HepG2 (cell line): ENCODE measurements around the gene ACOXL. TPM values are rescaled to one million over a fixed set of nuclear protein-coding genes. Genes with fewer than 3 reads are reported as not detected.

ENCODE experiments used
- ATAC-seq: fragments of 200-7000 bp; cut with Tn5 transposase; 3 replicates; pipeline ENCODE4 v1.9.1; 2020; ENCODE audit warnings: mild to moderate bottlenecking, moderate library complexity
- BruUV-seq: library from RNA; stranded (reverse); fragments of 400-500 nt; replicated peaks from 2 replicates; lab custom pipeline; 2021; lab: Mats Ljungman, UMichigan
- CTCF ChIA-PET: fragments of 300-600 bp; formaldehyde crosslinking; extraction: SDS; loops from one replicate; lab custom pipeline; 2021; ENCODE audit warnings: low total read pairs, inconsistent platforms, low intra/inter-chr PET ratio; lab: Yijun Ruan, JAX
- POLR2A ChIA-PET: fragments of 350-600 bp; sonication (Branson Sonifier 250); formaldehyde crosslinking; loops from one replicate; lab custom pipeline; 2020; ENCODE audit warnings: antibody characterized with exemption, inconsistent platforms; lab: Yijun Ruan, JAX
- DNase-seq: peaks from one replicate; pipeline ENCODE4 v3.0.0-alpha.2; 2015; ENCODE audit warnings: low spot score
- FAIRE-seq: peaks from 3 replicates; lab custom pipeline; 2011; peaks lifted over from hg19 to GRCh38; lab: Jason Lieb, UNC
- H2AFZ ChIP-seq: one replicate; pipeline ENCODE4 v1.6.1; 2011; ENCODE audit warnings: low read length, inconsistent platforms
- H3K27ac ChIP-seq: fragments of 300-600 bp; 3 replicates; pipeline ENCODE4 v1.8.0; 2011; ENCODE audit warnings: mixed run types, mild to moderate bottlenecking, mixed read lengths, low read length, inconsistent platforms; ENCODE audit not compliant: insufficient read depth; ENCODE audit errors: extremely low read length
- H3K27me3 ChIP-seq, 2 experiments: fragments of 200-600 bp in 1 of 2; 2 replicates in 1 of 2; 3 replicates in 1 of 2; pipeline versions ENCODE4 v1.6.0 to v1.8.0; 2011; ENCODE audit warnings: low read length in 2 of 2, mild to moderate bottlenecking in 2 of 2, moderate library complexity in 2 of 2, inconsistent platforms in 1 of 2; ENCODE audit not compliant: insufficient read depth in 2 of 2, control insufficient read depth in 1 of 2
- H3K36me3 ChIP-seq, 2 experiments: fragments of 200-600 bp in 1 of 2; replicated peaks in 1 of 2; 2 replicates in 1 of 2; 3 replicates in 1 of 2; pipeline versions ENCODE4 v1.5.1 to v1.8.0; 2011; ENCODE audit warnings: low read length in 2 of 2, inconsistent platforms in 1 of 2; ENCODE audit not compliant: insufficient read depth in 2 of 2, control insufficient read depth in 1 of 2
- H3K4me1 ChIP-seq: 2 replicates; pipeline ENCODE4 v1.5.1; 2012; ENCODE audit warnings: low read length, inconsistent platforms; ENCODE audit not compliant: insufficient read depth
- H3K4me2 ChIP-seq: 2 replicates; pipeline ENCODE4 v1.6.0; 2011; ENCODE audit warnings: low read depth, low read length, inconsistent platforms
- H3K4me3 ChIP-seq, 3 experiments: fragments of 200-600 bp in 1 of 3; sonication (generic), shearing (Covaris generic) in 1 of 3; replicated peaks in 1 of 3; 2 replicates each; pipeline ENCODE4 v1.5.1; 2011 to 2016; ENCODE audit warnings: low read length in 3 of 3, inconsistent platforms in 2 of 3, low read depth in 2 of 3, mild to moderate bottlenecking in 2 of 3, control low read depth in 1 of 3, mixed read lengths in 1 of 3; ENCODE audit not compliant: insufficient read depth in 1 of 3
- H3K79me2 ChIP-seq: one replicate; pipeline ENCODE4 v1.6.1; 2011; ENCODE audit warnings: low read length, inconsistent platforms; ENCODE audit not compliant: insufficient read depth
- H3K9ac ChIP-seq: 2 replicates; pipeline ENCODE4 v1.6.0; 2011; ENCODE audit warnings: mild to moderate bottlenecking, low read depth, low read length, inconsistent platforms; ENCODE audit not compliant: insufficient read depth
- H3K9me3 ChIP-seq: 2 replicates; pipeline ENCODE4 v1.5.1; 2012; ENCODE audit warnings: mild to moderate bottlenecking, low read length
- H4K20me1 ChIP-seq: 2 replicates; pipeline ENCODE4 v1.6.0; 2011; ENCODE audit warnings: inconsistent platforms, mild to moderate bottlenecking, low read length, moderate library complexity; ENCODE audit not compliant: insufficient read depth
- ATF6 ChIP-seq: sonication (generic); formaldehyde crosslinking; conservative IDR thresholded peaks from 2 replicates; pipeline ENCODE4 v1.4.0; 2020; ENCODE audit warnings: missing genetic modification reagents
- CBX1 ChIP-seq: IDR thresholded peaks from one replicate; pipeline ENCODE4 v1.6.1; 2016; ENCODE audit warnings: antibody characterized with exemption, low read depth
- FOXP1 ChIP-seq, 2 experiments: fragments of 450-650 bp in 1 of 2; IDR thresholded peaks; 2 replicates each; pipeline ENCODE4 v1.6.1; 2017 to 2018; ENCODE audit warnings: antibody characterized with exemption in 1 of 2
- GATA4 ChIP-seq: sonication (generic); IDR thresholded peaks from 2 replicates; pipeline ENCODE4 v1.6.1; 2016; ENCODE audit warnings: antibody characterized with exemption, low read depth, borderline replicate concordance
- NFATC3 ChIP-seq: sonication (generic); formaldehyde crosslinking; IDR thresholded peaks from 2 replicates; pipeline ENCODE4 v1.5.1; 2020; ENCODE audit warnings: mild to moderate bottlenecking, missing genetic modification reagents
- NFIC ChIP-seq: IDR thresholded peaks from 2 replicates; pipeline ENCODE4 v1.6.1; 2012; ENCODE audit warnings: mild to moderate bottlenecking, low read length, inconsistent platforms
- SATB2 ChIP-seq: sonication (generic); formaldehyde crosslinking; IDR thresholded peaks from 2 replicates; pipeline ENCODE4 v1.5.0; 2020; ENCODE audit warnings: missing genetic modification reagents
- ZNF776 ChIP-seq: sonication (generic); formaldehyde crosslinking; IDR thresholded peaks from 2 replicates; pipeline ENCODE4 v1.4.0; 2020; ENCODE audit warnings: mild to moderate bottlenecking, missing genetic modification reagents
- WGBS: methylation state at CpG from one replicate; pipeline ENCODE4 v1.1.6; 2017; ENCODE audit warnings: low lambda C conversion rate; 5-methylcytosine and 5-hydroxymethylcytosine counted together
- in situ Hi-C: cut with HindIII; loops from 2 replicates; pipeline ENCODE4 v1.10.0; 2017; ENCODE audit warnings: low pct_unique_long_range_greater_than_20kb; ENCODE audit not compliant: extremely low pct_ligation_motif_present
- intact Hi-C: fragments of 100-400 bp; cut with micrococcal nuclease; formaldehyde crosslinking; loops from one replicate; pipeline ENCODE4 v1.10.0; 2022; ENCODE audit not compliant: unreplicated experiment
- polyA plus RNA-seq, 8 experiments: library from polyadenylated mRNA; depleted of rRNA in 3 of 8; stranded (reverse) in 7 of 8; unstranded in 1 of 8; fragments of >200 nt; fragmentation: Illumina TruSeq in 4 of 8; extraction: Trizol in 4 of 8; gene quantifications; 2 replicates each; pipeline versions ENCODE4 v1.2.1 to v1.2.3, GENCODE V29; 2011 to 2016; ENCODE audit warnings: low read depth in 4 of 8, missing spikeins in 1 of 8, mixed read lengths in 1 of 8; ENCODE audit not compliant: insufficient read depth in 1 of 8
- total RNA-seq, 5 experiments: library from RNA; depleted of rRNA; stranded (reverse); fragments of >200 nt; fragmentation: Illumina TruSeq; extraction: Trizol; gene quantifications; 2 replicates each; pipeline ENCODE4 v1.2.3, GENCODE V29; 2016; ENCODE audit warnings: low read depth in 1 of 5
- TF ChIP-seq, protein P1 (sequence below), 2 experiments: fragments of 450-650 bp in 1 of 2; sonication (generic) in 1 of 2; formaldehyde crosslinking in 1 of 2; IDR thresholded peaks; 2 replicates each; pipeline versions ENCODE4 v1.6.1 to v1.8.0; 2016 to 2022; ENCODE audit warnings: antibody characterized with exemption in 1 of 2, mild to moderate bottlenecking in 1 of 2, missing genetic modification reagents in 1 of 2

Gene ACOXL
- total and polyA plus RNA-seq, 2 of the 13 experiments (the other 11 are each of a cell fraction or from before 2014, with no cell fraction given) = not detected

GRCh38 chr2:110807522-110807921, 75.1 kb downstream of the ACOXL start:
- in situ Hi-C loops = loop anchor here (25.0 kb wide), 1 partner anchor 880 kb away; no protein-coding TSS in a partner anchor

GRCh38 chr2:110810404-110810803, 78.0 kb downstream of the ACOXL start:
- Histone ChIP-seq H2AFZ (no peak overlapping the region), H3K9me3 (no peaks in the 10 kb centered on the region), H4K20me1 (no peaks in the 10 kb centered on the region; the same call in 1 of the 2 replicates), H3K4me1 (no peaks in the 10 kb centered on the region), H3K27ac (no peak overlapping the region), H3K36me3 (no peaks in the 10 kb centered on the region), H3K27me3 (peaks cover 12 to 52% of the 10 kb centered on the region in 2 experiments; a peak in 4 of 5 replicates), H3K79me2 (no peaks in the 10 kb centered on the region), H3K4me2 (no peak overlapping the region), H3K9ac (no peak overlapping the region), H3K4me3 (no peak overlapping the region)
- no TSS peak for BruUV-seq
- intact Hi-C loops = no loop called here
- ATAC-seq = no peak
- ChIA-PET POLR2A (no interaction called here), CTCF (no interaction called here)
- DNase-seq = no peak
- no peak for FAIRE-seq
- WGBS = 2% methylated on average over 2 of the region's 2 CpGs
- in situ Hi-C loops = loop anchor here (25.0 kb wide), 1 partner anchor 877 kb away; no protein-coding TSS in a partner anchor
- TF ChIP-seq ZNF776 (CRISPR knock-in tag) (no peak), ATF6 (CRISPR knock-in tag) (no peak)
- TF ChIP-seq, protein P1, sequence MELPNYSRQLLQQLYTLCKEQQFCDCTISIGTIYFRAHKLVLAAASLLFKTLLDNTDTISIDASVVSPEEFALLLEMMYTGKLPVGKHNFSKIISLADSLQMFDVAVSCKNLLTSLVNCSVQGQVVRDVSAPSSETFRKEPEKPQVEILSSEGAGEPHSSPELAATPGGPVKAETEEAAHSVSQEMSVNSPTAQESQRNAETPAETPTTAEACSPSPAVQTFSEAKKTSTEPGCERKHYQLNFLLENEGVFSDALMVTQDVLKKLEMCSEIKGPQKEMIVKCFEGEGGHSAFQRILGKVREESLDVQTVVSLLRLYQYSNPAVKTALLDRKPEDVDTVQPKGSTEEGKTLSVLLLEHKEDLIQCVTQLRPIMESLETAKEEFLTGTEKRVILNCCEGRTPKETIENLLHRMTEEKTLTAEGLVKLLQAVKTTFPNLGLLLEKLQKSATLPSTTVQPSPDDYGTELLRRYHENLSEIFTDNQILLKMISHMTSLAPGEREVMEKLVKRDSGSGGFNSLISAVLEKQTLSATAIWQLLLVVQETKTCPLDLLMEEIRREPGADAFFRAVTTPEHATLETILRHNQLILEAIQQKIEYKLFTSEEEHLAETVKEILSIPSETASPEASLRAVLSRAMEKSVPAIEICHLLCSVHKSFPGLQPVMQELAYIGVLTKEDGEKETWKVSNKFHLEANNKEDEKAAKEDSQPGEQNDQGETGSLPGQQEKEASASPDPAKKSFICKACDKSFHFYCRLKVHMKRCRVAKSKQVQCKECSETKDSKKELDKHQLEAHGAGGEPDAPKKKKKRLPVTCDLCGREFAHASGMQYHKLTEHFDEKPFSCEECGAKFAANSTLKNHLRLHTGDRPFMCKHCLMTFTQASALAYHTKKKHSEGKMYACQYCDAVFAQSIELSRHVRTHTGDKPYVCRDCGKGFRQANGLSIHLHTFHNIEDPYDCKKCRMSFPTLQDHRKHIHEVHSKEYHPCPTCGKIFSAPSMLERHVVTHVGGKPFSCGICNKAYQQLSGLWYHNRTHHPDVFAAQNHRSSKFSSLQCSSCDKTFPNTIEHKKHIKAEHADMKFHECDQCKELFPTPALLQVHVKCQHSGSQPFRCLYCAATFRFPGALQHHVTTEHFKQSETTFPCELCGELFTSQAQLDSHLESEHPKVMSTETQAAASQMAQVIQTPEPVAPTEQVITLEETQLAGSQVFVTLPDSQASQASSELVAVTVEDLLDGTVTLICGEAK (IDR thresholded peaks at IDR 0.05) = 0 out of 2 replicates have a peak, but pooled peaks have one; percentile 14
- TF ChIP-seq, protein P1 (CRISPR knock-in tag; IDR thresholded peaks at IDR 0.05) = no peak

More at GRCh38 chr2:110807522-110807921, 75.1 kb downstream of the ACOXL start:
- H3K27ac ChIP-seq = no peak overlapping the region
- no TSS peak for BruUV-seq
- no peaks in the 10 kb centered on the region for H3K36me3 ChIP-seq
- no peaks in the 10 kb centered on the region; the same call in 1 of the 2 replicates for H4K20me1 ChIP-seq
- H3K27me3 ChIP-seq = peaks cover 10 to 57% of the 10 kb centered on the region in 2 experiments; a peak in 4 of 5 replicates
- H3K9ac ChIP-seq = no peak overlapping the region
- TF ChIP-seq GATA4 (no peak), CBX1 (no peak), FOXP1 (IDR thresholded peaks at IDR 0.05) (no peak), FOXP1 (CRISPR knock-in tag; IDR thresholded peaks at IDR 0.05) (no peak), NFIC (no peak), NFATC3 (no peak), SATB2 (no peak)
- ATAC-seq (no peak), DNase-seq (no peak), FAIRE-seq (no peak)
- no peaks in the 10 kb centered on the region for H3K79me2 ChIP-seq
- no peaks in the 10 kb centered on the region for H3K9me3 ChIP-seq
- no peak overlapping the region for H3K4me3 ChIP-seq
- 31% methylated on average over 12 of the region's 12 CpGs for WGBS
- CTCF ChIA-PET = no interaction called here
- no peak overlapping the region for H2AFZ ChIP-seq
- H3K4me1 ChIP-seq = no peaks in the 10 kb centered on the region
- POLR2A ChIA-PET = no interaction called here
- intact Hi-C loops = no loop called here
- H3K4me2 ChIP-seq = no peak overlapping the region
